ENCODE measurements around the gene RCL1. TPM values are rescaled to one million over a fixed set of nuclear protein-coding genes. Genes with fewer than 3 reads are reported as not detected.

Gene RCL1
- total and polyA plus RNA-seq, 7 donors: 8.9 to 29.5 (median 16.0) TPM

DNA sequence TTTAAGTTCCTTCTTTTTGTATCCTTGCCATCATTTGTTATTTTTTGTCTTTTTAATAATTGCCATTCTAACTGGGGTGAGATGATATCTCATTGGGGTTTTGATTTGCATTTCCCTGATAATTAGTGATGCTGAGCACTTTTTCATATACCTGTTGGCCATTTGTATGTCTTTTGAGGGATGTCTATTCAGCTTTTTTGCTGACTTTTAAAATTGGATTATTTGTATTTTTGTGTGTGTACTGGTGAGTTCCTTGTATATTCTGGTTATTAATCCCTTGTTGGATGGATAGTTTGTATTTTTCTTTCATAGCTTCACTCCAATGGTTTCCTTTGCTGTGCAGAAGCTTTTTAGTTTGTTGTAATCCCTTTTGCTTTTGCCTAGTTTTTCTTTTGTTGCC lies 19.1 kb downstream of the RCL1 start:
- TF ChIP-seq, protein P1, sequence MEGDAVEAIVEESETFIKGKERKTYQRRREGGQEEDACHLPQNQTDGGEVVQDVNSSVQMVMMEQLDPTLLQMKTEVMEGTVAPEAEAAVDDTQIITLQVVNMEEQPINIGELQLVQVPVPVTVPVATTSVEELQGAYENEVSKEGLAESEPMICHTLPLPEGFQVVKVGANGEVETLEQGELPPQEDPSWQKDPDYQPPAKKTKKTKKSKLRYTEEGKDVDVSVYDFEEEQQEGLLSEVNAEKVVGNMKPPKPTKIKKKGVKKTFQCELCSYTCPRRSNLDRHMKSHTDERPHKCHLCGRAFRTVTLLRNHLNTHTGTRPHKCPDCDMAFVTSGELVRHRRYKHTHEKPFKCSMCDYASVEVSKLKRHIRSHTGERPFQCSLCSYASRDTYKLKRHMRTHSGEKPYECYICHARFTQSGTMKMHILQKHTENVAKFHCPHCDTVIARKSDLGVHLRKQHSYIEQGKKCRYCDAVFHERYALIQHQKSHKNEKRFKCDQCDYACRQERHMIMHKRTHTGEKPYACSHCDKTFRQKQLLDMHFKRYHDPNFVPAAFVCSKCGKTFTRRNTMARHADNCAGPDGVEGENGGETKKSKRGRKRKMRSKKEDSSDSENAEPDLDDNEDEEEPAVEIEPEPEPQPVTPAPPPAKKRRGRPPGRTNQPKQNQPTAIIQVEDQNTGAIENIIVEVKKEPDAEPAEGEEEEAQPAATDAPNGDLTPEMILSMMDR (IDR thresholded peaks at IDR 0.05): no peak
- H3K9me3 ChIP-seq: peaks cover 5% of the 10 kb centered on the region
- DNase-seq: no peak
- H3K4me3 ChIP-seq: no peak overlapping the region
- peaks cover 27% of the 10 kb centered on the region for H3K4me1 ChIP-seq
- H3K27me3 ChIP-seq (ENCODE audit: insufficient read depth in 3 of 3, low read length in 2 of 3): no peaks in the 10 kb centered on the region
- ATAC-seq: no peak
- no peaks in the 10 kb centered on the region for H3K36me3 ChIP-seq (ENCODE audit: insufficient read depth in 1 of 2, low read depth in 1 of 2)
- no peak overlapping the region for H3K27ac ChIP-seq
- intact Hi-C loops (cut with DNase I): no loop called here

DNA sequence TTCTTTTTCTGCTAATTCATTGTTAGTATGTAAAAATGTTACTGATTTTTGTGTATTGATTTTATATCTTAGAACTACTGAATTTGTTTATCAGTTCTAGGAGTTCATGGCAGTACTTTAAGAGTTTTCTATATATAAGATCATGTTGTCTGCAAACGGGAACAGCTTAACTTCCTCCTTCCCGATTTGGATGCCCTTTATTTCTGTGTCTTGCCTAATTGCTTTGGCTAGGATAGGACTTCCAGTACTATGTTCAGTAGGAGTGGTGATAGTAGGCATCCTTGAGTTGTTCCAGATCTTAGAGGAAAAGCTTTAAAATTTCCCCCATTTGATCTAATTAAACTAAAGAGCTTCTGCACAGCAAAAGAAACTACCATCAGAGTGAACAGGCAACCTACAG lies 20.1 kb downstream of the RCL1 start:
- TF ChIP-seq, protein P1 (IDR thresholded peaks at IDR 0.05): no peak
- ATAC-seq (peak in 3 of 4 donors; percentile 67 to 91 (median 88)), DNase-seq (no peak)
- H3K27ac ChIP-seq: no peak overlapping the region
- intact Hi-C loops (cut with DNase I): no loop called here
- peaks cover 27% of the 10 kb centered on the region for H3K4me1 ChIP-seq
- no peaks in the 10 kb centered on the region for H3K27me3 ChIP-seq (ENCODE audit: insufficient read depth in 3 of 3, low read length in 2 of 3)
- H3K36me3 ChIP-seq (ENCODE audit: insufficient read depth in 1 of 2, low read depth in 1 of 2): no peaks in the 10 kb centered on the region
- 16 to 35% (median 21%) methylated on average over 2 of the region's 2 CpGs for WGBS, 3 donors
- H3K9me3 ChIP-seq: no peaks in the 10 kb centered on the region
- H3K4me3 ChIP-seq: no peak overlapping the region

GRCh38 chr9:4814913-4815312 lies 22.2 kb downstream of the RCL1 start:
- DNase-seq: no peak
- intact Hi-C loops (cut with DNase I): no loop called here
- Histone ChIP-seq H3K27me3 (ENCODE audit: insufficient read depth in 3 of 3, low read length in 2 of 3) (no peaks in the 10 kb centered on the region), H3K4me3 (no peak overlapping the region), H3K9me3 (no peaks in the 10 kb centered on the region), H3K27ac (peak overlapping the region; percentile 38), H3K4me1 (peaks cover 24% of the 10 kb centered on the region), H3K36me3 (ENCODE audit: insufficient read depth in 1 of 2, low read depth in 1 of 2) (no peaks in the 10 kb centered on the region)
- TF ChIP-seq, protein P1 (IDR thresholded peaks at IDR 0.05): no peak
- no peak for ATAC-seq

- no peak overlapping the region for H3K4me3 ChIP-seq
- ATAC-seq (peak in 3 of 4 donors; percentile 7 to 24 (median 21)), DNase-seq (no peak)
- TF ChIP-seq, protein P1 (IDR thresholded peaks at IDR 0.05): no peak
- intact Hi-C loops (cut with DNase I): no loop called here
- no peaks in the 10 kb centered on the region for H3K9me3 ChIP-seq
- no peaks in the 10 kb centered on the region for H3K27me3 ChIP-seq (ENCODE audit: insufficient read depth in 3 of 3, low read length in 2 of 3)
- 68 to 89% (median 70%) methylated on average over 7 of the region's 7 CpGs for WGBS, 3 donors
- peaks cover 21% of the 10 kb centered on the region for H3K4me1 ChIP-seq
- no peaks in the 10 kb centered on the region for H3K36me3 ChIP-seq (ENCODE audit: insufficient read depth in 1 of 2, low read depth in 1 of 2)
- peak overlapping the region; percentile 38 for H3K27ac ChIP-seq
Observed at GRCh38 chr9:4815381-4815956, 22.7 kb downstream of the RCL1 start.

DNA sequence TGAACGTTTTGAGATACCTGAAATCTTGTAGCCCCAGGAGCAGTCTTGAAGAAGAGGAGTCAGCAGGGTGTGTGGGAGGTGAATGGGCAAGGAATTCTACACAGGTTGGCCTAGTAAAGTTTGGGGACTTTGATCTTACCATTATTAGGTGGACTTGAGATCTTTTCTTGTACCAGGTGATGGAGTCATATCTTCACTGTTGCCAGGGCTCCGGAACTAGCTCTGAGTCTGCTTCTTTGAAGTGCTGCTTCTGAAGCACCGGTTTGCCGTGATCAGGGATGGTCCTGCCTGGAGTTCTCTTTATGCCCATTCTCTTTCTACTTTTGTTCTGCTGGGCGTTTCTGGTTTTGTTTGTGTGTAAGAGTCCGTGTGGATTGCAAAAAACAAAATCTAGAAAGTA lies 27.4 kb downstream of the RCL1 start:
- H3K4me3 ChIP-seq: no peak overlapping the region

More for the DNA sequence above, 27.4 kb downstream of the RCL1 start:
- ATAC-seq (peak in 1 of 4 donors; percentile 28), DNase-seq (no peak)
- H3K36me3 ChIP-seq (ENCODE audit: insufficient read depth in 1 of 2, low read depth in 1 of 2): no peaks in the 10 kb centered on the region
- peak overlapping the region; percentile 67 for H3K27ac ChIP-seq
- no peaks in the 10 kb centered on the region for H3K27me3 ChIP-seq (ENCODE audit: insufficient read depth in 3 of 3, low read length in 2 of 3)
- intact Hi-C loops (cut with DNase I): no loop called here
- no peaks in the 10 kb centered on the region for H3K9me3 ChIP-seq
- TF ChIP-seq, protein P1 (IDR thresholded peaks at IDR 0.05): no peak
- H3K4me1 ChIP-seq: peaks cover 23% of the 10 kb centered on the region
- 70 to 85% (median 72%) methylated on average over 6 of the region's 6 CpGs for WGBS, 3 donors

Measured in psoas muscle (tissue), 8 donors.